ENCODE measurements around the gene CAPN2.
A peak's percentile ranks its signal among the peaks of the same experiment; 100 is the strongest.

Gene CAPN2

DNA sequence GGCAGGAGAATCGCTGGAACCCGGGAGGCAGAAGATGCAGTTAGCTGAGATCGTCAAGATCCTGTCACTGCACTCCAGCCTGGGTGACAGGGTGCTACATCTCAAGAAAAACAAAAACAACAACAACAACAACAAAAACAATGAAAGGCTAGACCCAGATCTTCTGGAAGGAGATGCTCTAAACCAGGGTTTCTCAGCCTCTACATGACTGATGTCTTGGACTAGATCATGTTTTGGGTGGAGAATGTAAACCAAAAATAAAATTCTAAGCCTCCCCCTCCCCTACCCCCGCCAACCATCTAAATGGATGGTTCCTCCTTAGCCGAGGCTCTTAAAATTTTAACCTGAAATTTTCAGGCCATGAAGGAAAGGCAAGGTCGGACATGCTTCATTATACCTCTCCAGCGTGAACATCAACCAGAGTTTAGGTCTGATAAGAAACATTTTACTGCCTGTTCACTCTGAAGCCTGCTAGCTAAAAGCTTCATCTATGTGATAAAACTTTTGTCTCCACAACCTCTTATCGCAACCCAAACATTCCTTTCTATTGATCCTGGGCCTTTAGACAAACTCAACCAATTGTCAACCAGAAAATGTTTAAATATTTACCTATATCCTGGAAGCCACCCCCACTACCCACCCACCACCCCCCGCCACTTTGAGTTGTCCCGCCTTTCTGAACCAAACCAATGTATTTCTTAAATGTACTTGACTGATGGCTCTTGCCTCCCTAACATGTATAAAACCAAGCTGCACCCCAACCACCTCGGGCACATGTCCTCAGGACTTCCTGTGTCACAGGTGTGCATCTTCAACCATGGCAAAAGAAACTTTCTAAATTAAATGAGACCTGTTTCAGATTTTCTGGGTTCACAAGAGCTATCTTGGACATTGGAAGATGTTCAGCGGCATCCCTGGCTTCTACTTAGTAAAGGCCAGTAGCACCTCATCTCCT, 1.9 kb upstream of the CAPN2 start:
- DNase-seq (ENCODE audit: low read depth, low spot score): no peak
- H3K4me1 ChIP-seq (ENCODE audit: insufficient read depth, insufficient read length): peaks cover 10% of the 10 kb centered on the region
- no peak overlapping the region for H3K4me3 ChIP-seq (ENCODE audit: insufficient read length, low read depth)
- no peaks in the 10 kb centered on the region for H3K9me3 ChIP-seq (ENCODE audit: insufficient read depth, low read length)
- peaks cover 15% of the 10 kb centered on the region for H3K36me3 ChIP-seq (ENCODE audit: insufficient read depth, insufficient read length, low read length)
- peaks cover 8% of the 10 kb centered on the region for H3K27me3 ChIP-seq (ENCODE audit: insufficient read depth, insufficient read length)
- TF ChIP-seq ZNF274 (IDR thresholded peaks at IDR 0.05; ENCODE audit: low read depth, low read length) (no peak), SUZ12 (IDR thresholded peaks at IDR 0.05; ENCODE audit: extremely low read depth, insufficient read depth, insufficient read length) (no peak), YY1 (IDR thresholded peaks at IDR 0.05; ENCODE audit: insufficient read depth, insufficient read length) (no peak)
- H3K9ac ChIP-seq (ENCODE audit: insufficient read length, low read depth): no peak overlapping the region

DNA sequence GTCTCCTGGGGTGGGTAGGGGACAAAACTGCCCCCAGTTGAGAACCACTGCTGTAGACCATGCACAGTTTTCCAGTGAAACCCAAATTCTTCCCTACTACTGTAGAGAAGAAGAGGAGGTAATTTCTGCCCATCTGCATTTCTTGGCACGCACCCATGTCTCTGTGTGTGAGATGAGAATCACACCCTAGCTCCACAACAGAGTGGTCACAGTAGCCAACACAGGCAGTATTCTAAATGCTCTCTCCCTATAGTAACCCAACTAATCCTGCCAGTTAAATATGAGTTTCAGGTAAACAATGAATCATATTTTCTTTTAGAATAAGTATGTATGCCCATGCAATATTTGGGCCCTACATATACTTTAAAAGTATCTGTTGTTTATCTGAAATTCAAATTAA, 1.2 kb upstream of the CAPN2 start:
- H3K4me1 ChIP-seq (ENCODE audit: insufficient read depth, insufficient read length): peaks cover 10% of the 10 kb centered on the region
- no peak overlapping the region for H3K9ac ChIP-seq (ENCODE audit: insufficient read length, low read depth)
- TF ChIP-seq ZNF274 (IDR thresholded peaks at IDR 0.05; ENCODE audit: low read depth, low read length) (no peak), SUZ12 (IDR thresholded peaks at IDR 0.05; ENCODE audit: extremely low read depth, insufficient read depth, insufficient read length) (no peak), YY1 (IDR thresholded peaks at IDR 0.05; ENCODE audit: insufficient read depth, insufficient read length) (no peak)
- peaks cover 22% of the 10 kb centered on the region for H3K36me3 ChIP-seq (ENCODE audit: insufficient read depth, insufficient read length, low read length)
- peaks cover 8% of the 10 kb centered on the region for H3K27me3 ChIP-seq (ENCODE audit: insufficient read depth, insufficient read length)
- DNase-seq (ENCODE audit: low read depth, low spot score): no peak
- H3K4me3 ChIP-seq (ENCODE audit: insufficient read length, low read depth): no peak overlapping the region
- H3K9me3 ChIP-seq (ENCODE audit: insufficient read depth, low read length): no peaks in the 10 kb centered on the region

DNA sequence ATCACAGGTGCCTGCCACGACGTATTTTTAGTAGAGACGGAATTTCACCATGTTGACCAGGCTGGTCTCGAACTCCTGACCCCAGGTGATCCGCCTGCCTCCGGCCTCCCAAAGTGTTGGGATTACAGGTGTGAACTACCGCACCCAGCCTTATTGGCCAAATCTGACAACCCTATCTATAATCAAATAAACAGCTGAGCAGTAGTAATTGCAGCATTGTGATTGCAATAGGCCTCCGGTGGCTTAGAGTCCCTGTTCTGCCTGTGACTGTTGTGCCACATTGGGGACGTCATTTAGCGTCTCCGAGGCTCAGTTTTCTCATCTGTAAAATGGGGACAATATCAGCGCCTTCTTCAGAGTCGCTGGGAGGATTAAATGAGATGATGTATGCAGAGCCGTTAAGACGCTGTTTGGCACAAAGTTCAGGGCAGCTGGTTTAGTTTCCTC, 569 bp upstream of the CAPN2 start:
- H3K4me3 ChIP-seq (ENCODE audit: insufficient read length, low read depth): peak overlapping the region; percentile 80
- H3K9ac ChIP-seq (ENCODE audit: insufficient read length, low read depth): no peak overlapping the region
- TF ChIP-seq ZNF274 (IDR thresholded peaks at IDR 0.05; ENCODE audit: low read depth, low read length) (no peak), SUZ12 (IDR thresholded peaks at IDR 0.05; ENCODE audit: extremely low read depth, insufficient read depth, insufficient read length) (no peak), YY1 (IDR thresholded peaks at IDR 0.05; ENCODE audit: insufficient read depth, insufficient read length) (no peak)
- H3K36me3 ChIP-seq (ENCODE audit: insufficient read depth, insufficient read length, low read length): peaks cover 28% of the 10 kb centered on the region
- peaks cover 10% of the 10 kb centered on the region for H3K4me1 ChIP-seq (ENCODE audit: insufficient read depth, insufficient read length)
- no peak for DNase-seq (ENCODE audit: low read depth, low spot score)
- H3K9me3 ChIP-seq (ENCODE audit: insufficient read depth, low read length): no peaks in the 10 kb centered on the region
- H3K27me3 ChIP-seq (ENCODE audit: insufficient read depth, insufficient read length): peaks cover 11% of the 10 kb centered on the region

GRCh38 chr1:223712850-223713474, 623 bp downstream of the CAPN2 start:
- no peak for TF ChIP-seq SUZ12 (IDR thresholded peaks at IDR 0.05; ENCODE audit: extremely low read depth, insufficient read depth, insufficient read length)
- TF ChIP-seq YY1 (IDR thresholded peaks at IDR 0.05; ENCODE audit: insufficient read depth, insufficient read length): no peak
- TF ChIP-seq ZNF274 (IDR thresholded peaks at IDR 0.05; ENCODE audit: low read depth, low read length): no peak
- peaks cover 19% of the 10 kb centered on the region for H3K27me3 ChIP-seq (ENCODE audit: insufficient read depth, insufficient read length)
- no peaks in the 10 kb centered on the region for H3K9me3 ChIP-seq (ENCODE audit: insufficient read depth, low read length)
- H3K4me1 ChIP-seq (ENCODE audit: insufficient read depth, insufficient read length): peaks cover 17% of the 10 kb centered on the region
- H3K4me3 ChIP-seq (ENCODE audit: insufficient read length, low read depth): peak overlapping the region; percentile 80
- DNase-seq (ENCODE audit: low read depth, low spot score): no peak
- peak overlapping the region; percentile 94 for H3K9ac ChIP-seq (ENCODE audit: insufficient read length, low read depth)
- peaks cover 40% of the 10 kb centered on the region for H3K36me3 ChIP-seq (ENCODE audit: insufficient read depth, insufficient read length, low read length)

DNA sequence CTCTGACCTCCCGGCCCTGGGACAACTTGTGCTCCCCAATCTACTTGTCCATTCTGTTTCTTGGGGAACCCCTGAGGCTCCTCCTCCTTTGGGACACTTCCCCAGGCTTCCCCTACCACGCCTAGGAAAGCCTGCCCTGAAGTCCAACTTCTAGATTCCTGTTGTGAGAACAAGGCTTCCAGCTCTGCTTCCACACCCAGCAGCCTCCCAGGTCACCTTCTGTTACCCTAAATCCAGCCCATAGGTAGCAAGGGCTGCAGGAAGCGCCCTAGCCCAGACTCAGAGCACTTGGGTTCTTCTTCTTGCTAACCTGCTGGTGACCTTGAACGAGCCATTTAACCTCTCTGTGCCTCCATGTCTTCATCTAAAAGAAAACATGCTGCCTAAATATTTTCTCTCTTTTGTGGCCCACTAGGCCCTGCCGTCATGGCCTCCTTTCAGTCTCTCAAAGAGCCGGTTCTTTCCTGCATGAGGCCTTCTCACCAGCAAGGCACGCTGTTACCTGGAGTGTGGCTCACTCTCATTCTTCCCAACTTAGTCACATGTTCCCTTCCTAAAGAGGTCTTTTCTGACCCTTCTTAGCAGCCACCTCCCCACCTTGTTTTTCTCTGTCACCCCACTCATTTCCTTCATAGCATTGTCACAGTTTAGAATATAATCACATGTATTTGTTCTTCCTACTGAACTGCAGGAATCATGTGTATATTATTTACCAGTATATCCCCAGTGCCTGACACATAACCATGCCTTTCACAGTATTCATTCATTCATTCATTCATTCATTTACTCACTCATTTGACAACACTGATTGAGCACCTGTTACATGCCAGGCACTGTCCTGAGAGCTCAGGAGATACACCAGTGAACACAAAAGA, 1.4 kb downstream of the CAPN2 start:
- Histone ChIP-seq H3K4me1 (ENCODE audit: insufficient read depth, insufficient read length) (peaks cover 18% of the 10 kb centered on the region), H3K4me3 (ENCODE audit: insufficient read length, low read depth) (peak overlapping the region; percentile 80), H3K36me3 (ENCODE audit: insufficient read depth, insufficient read length, low read length) (peaks cover 47% of the 10 kb centered on the region), H3K27me3 (ENCODE audit: insufficient read depth, insufficient read length) (peaks cover 19% of the 10 kb centered on the region), H3K9me3 (ENCODE audit: insufficient read depth, low read length) (no peaks in the 10 kb centered on the region), H3K9ac (ENCODE audit: insufficient read length, low read depth) (peak overlapping the region; percentile 94)
- DNase-seq (ENCODE audit: low read depth, low spot score): no peak
- no peak for TF ChIP-seq SUZ12 (IDR thresholded peaks at IDR 0.05; ENCODE audit: extremely low read depth, insufficient read depth, insufficient read length)
- no peak for TF ChIP-seq ZNF274 (IDR thresholded peaks at IDR 0.05; ENCODE audit: low read depth, low read length)
- TF ChIP-seq YY1 (IDR thresholded peaks at IDR 0.05; ENCODE audit: insufficient read depth, insufficient read length): no peak

- H3K27me3 ChIP-seq (ENCODE audit: insufficient read depth, insufficient read length): peaks cover 19% of the 10 kb centered on the region
- peaks cover 48% of the 10 kb centered on the region for H3K36me3 ChIP-seq (ENCODE audit: insufficient read depth, insufficient read length, low read length)
- no peak overlapping the region for H3K9ac ChIP-seq (ENCODE audit: insufficient read length, low read depth)
- H3K9me3 ChIP-seq (ENCODE audit: insufficient read depth, low read length): no peaks in the 10 kb centered on the region
- TF ChIP-seq YY1 (IDR thresholded peaks at IDR 0.05; ENCODE audit: insufficient read depth, insufficient read length) (no peak), SUZ12 (IDR thresholded peaks at IDR 0.05; ENCODE audit: extremely low read depth, insufficient read depth, insufficient read length) (no peak), ZNF274 (IDR thresholded peaks at IDR 0.05; ENCODE audit: low read depth, low read length) (no peak)
- DNase-seq (ENCODE audit: low read depth, low spot score): no peak
- H3K4me1 ChIP-seq (ENCODE audit: insufficient read depth, insufficient read length): peaks cover 18% of the 10 kb centered on the region
- H3K4me3 ChIP-seq (ENCODE audit: insufficient read length, low read depth): no peak overlapping the region
Measured at GRCh38 chr1:223714421-223714724, 2.0 kb downstream of the CAPN2 start.

Data from NT2/D1 (cell line).